Stimulated activated CD8-positive, alpha-beta memory T cell treated with anti-CD3 and anti-CD28 coated beads, Interleukin-2, amount 100 ng/mL, for 1 hour (primary cell): ENCODE data around the gene NBAS.
"Not testable (repeated sequence)": the region's sequence is repeated elsewhere in the genome, so short reads cannot be mapped to it uniquely, and the experiment has no call there.

ENCODE experiments used
- DNase-seq, 2 donors: peaks; one replicate each; pipeline ENCODE4 v3.0.0-alpha.2; 2020; ENCODE audit warnings: low read depth in 2 of 2

The NBAS gene

DNA sequence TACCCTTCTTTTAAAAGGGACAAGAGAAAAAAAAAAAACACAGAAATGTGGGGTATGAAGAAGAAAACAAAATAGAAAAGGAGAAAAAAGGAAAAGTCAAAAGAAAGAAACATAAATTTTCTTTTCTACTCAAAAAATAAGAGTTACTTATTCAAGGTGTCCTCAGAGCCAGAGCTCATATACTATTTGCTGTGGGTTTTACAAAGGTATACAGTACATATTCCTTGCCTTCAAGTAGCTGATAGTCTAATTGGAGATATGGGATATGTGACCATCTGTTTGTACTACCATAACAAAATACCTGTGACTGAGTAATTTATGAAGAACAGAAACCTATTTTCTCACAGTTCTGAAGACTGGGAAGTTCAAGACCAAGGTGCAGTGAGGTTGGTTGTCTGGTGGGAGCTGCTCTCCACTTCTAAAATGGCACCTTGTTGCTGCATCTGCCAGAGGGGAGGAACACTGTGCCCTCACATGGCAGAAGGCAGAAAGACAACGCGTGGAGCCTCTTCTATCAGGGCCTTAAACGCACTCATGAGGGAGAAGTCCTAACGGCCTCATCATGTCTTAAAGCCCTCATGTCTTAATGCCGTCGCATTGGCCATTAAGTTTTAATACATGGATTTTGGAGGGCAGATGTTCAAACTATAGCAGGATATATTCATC is 33.9 kb downstream of the NBAS start:
- DNase-seq, result no peak

DNA sequence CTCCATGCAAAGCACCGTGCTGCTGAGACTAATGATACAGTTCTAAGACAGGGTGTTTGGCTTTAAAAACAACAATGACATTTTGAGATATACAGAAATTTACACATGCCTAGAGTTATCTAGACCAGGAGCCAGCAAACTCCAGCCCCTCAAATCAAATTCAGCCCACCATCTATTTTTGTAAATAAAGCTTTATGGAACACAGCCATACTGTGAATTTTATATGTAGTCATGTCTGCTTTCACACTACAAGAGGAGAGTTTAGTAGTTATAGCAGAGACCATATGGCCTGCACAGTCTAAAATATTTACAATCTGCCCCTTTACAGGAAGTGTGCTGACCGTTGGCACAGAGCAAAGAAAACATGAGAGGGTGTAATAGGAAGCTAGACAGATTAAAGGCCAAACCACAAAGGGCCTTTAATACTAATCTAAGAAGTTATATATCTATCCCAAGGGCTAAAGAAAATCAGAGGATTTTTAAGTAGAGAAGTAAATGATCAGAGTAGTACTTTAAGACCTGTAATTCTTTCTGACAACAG is 39.4 kb downstream of the NBAS start:
- no peak for DNase-seq

GRCh38 chr2:15520346-15520745 is 40.8 kb downstream of the NBAS start:
- no peak for DNase-seq

GRCh38 chr2:15518759-15519158 is 42.4 kb downstream of the NBAS start:
- DNase-seq, result not testable (repeated sequence)

DNA sequence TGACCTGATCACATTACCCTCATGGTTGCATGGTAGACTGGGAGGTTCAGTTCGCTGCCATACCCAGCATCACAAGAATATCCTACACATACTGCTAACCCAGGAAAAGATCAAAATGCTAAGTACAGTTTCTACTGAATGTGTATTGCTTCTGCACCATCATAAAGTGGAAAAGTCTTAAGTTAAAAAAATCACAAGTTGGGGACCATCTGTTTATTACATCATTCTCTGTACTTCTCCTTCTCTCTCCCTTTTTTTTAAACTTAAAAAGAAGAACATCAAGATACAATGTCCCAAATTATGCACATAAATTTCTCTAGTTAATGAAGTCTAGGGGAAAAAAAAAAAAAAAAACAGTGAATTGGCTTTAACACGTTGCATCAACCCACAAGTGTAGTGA is 43.3 kb downstream of the NBAS start:
- no peak for DNase-seq

DNA sequence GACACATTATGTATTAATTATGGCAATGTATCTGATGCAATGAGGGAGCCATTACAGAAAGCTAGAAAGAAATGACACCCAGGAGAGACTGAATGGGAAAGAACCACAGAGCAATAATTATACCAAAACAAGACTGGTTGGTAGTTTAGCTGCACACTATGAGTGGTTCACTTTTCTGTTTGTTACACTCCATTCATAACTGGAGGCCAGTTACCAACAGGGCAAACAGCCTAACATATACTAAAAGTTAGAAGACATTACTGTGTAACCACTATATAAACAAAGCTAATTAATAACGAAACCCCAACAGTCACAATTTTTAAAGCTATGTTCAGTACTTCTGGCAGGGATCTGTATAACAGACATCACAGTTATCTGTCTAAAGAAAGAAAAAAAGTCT is 49.4 kb downstream of the NBAS start:
- no peak for DNase-seq

DNA sequence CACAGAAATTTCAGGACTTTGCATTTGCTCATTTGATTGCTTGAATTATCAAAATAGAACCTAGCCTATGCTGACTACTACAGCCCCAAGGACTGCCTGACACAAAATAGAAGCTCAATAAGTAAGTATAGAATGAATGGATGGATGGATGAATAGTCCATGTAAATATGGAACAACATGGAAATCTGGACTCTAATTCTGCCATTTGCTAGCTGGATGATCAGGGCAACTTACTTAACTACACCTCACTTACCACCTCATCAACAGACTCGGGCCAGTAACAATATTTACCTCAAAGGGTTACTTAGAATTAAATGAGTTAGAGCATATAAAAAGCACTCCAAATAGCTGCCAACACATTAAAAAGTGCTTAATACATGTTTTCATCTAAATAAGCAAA is 50.6 kb downstream of the NBAS start:
- DNase-seq, result no peak

- DNase-seq, result no peak
Measured at GRCh38 chr2:15510131-15510530, 51.0 kb downstream of the NBAS start.

GRCh38 chr2:15507697-15508096 is 53.4 kb downstream of the NBAS start:
- DNase-seq, result no peak

DNA sequence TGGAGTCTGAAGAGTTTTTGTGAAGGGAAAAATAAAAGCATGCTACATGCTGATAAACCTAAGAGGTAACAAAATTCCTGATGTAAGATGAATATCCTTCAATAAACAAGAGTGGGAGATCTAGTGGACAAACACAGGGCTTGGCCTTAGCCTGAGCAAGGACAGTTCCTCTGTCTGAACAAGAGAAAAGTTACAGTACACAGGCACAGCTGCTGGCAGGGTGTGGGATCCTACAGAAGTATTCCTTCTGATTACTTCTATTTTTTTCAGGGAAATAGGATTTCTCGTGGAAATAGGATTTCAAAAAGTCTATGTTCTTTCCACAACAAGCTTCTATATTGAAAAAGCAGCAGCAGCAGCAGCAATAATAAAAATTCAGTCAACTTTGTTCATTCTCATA is 54.1 kb downstream of the NBAS start:
- DNase-seq, result no peak

- DNase-seq, result no peak
Measured at GRCh38 chr2:15506229-15506819, 54.8 kb downstream of the NBAS start.

GRCh38 chr2:15504882-15505663 is 56.1 kb downstream of the NBAS start:
- no peak for DNase-seq

- not testable (repeated sequence) for DNase-seq
Measured at GRCh38 chr2:15499251-15499650, 61.9 kb downstream of the NBAS start.

- no peak for DNase-seq
Measured at GRCh38 chr2:15498554-15498953, 62.6 kb downstream of the NBAS start.

GRCh38 chr2:15494877-15495276 is 66.3 kb downstream of the NBAS start:
- no peak for DNase-seq

DNA sequence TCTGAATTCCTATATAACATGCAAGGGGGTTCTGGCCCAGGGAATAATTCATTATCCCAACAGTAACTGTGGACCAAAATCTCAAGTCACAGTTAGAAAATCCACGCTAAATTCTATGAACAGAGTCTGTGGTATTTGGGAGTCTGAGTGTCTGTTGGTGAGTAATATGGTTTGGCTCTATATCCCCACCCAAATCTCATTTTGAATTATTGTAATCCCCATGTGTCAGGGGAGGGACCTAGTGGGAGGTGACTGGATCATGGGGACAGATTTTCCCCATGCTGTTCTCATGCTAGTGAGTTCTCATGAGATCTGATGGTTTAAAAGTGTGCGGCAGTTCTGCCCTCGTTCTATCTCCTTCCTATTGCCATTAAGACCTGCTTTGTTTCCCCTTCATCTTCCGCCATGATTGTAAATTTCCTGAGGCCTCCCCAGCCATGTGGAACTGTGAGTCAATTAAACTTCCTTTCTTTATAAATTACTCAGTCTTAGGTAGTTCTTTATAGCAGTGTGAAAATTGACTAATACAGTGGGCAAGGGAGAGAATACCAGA is 68.3 kb downstream of the NBAS start:
- no peak for DNase-seq

DNA sequence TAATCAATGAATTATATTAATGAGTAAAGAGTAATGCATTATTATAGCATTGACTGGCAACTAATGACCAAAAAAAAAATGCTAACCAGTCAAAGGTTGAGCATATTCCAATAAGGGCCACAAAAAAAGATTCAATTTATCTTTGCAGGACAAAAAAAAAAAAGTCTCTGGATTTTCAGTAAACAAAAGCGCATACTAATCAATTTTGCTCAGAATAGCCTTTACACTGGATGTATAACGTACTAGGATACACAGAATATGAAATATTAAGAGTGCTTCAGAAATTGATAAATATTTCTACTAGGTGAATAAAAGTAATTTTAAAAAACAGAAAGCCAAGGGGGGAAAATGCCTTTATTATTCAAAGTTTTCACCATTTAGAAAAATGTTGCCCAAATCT is 74.4 kb downstream of the NBAS start:
- DNase-seq, result no peak

GRCh38 chr2:15485949-15486348 is 75.2 kb downstream of the NBAS start:
- DNase-seq, result no peak

GRCh38 chr2:15481000-15481399 is 80.1 kb downstream of the NBAS start:
- no peak for DNase-seq

GRCh38 chr2:15480552-15480951 is 80.6 kb downstream of the NBAS start:
- no peak for DNase-seq

DNA sequence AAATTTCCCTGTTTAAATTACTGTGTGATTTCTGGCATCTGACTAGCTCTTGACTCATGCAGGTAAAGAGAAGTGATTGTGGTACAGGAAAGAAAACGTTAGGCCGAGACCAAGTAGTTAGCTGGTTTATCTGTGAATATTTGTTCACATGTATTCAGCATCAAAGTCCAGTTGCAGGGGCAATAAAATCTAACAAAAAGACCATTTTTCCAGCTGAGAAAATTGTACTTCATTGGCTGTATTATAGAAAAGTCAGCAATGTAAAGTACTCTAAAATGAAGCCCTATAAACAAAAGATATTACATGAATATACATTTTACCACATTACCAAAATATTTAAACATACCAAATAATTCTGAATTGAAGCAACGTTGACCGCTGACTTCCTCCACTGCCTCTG is 88.3 kb downstream of the NBAS start:
- no peak for DNase-seq

DNA sequence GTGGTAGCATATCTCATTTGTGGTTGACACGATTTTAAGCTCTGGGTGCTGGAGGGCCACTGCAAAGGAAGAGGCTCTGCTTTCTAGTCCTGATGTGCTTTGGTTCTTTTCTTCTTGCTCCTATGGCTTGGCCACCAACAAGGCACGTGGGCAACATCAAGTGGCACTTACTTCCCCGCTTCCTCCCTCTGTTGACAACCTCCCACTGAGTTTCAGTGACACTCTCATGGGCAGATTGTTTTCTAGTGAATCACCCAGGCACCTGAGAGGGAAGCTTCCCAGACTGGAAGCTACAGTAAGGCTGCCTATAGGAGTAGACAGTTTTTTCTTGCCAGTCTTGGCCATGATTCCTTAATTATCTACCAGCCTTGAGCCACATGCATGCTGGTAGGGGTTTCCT is 89.0 kb downstream of the NBAS start:
- no peak for DNase-seq

DNA sequence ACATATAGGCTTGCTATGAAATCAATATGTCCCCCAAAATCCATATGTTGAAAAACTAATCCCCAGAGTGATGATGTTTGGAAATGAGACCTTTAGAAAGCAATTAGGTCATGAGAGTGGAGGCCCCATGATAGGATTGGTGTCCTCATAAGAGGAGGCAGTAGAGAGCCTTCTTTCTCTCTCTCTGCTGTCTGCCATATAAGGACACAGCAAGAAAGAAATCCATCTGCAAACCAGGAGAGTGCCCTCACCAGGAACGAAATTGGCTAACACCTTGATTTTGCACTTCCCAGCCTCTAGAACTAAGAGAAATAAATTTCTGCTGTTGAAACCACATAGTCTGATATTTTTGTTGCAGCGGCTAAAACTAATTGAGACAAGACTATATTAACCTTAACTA is 89.5 kb downstream of the NBAS start:
- no peak for DNase-seq
